ENCODE data around the gene ATP9A.
A peak's percentile ranks its signal among the peaks of the same experiment; 100 is the strongest.

ATP9A gene

DNA sequence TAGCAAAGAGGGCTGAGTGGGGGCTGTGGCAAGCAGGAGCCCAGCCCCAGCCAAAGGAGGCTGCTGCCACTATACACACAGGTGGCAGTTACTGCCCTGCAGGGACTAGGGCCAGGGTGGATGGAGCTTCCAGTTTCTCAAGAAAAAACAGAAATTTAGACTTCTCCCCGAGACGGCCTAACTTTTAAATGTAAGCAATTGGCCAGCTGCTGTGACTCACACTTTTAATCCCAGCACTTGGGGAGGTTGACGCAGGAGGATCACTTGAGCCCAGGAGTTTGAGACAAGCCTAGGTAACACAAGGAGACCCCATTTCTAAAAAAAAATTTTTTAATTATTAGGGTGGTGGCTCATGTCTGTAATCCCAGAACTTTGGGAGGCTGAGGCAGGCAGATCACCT is 127.4 kb downstream of the ATP9A start:
- no peak overlapping the region for H3K4me3 ChIP-seq (ENCODE audit: low read depth, low read length)
- TF ChIP-seq, protein P1, sequence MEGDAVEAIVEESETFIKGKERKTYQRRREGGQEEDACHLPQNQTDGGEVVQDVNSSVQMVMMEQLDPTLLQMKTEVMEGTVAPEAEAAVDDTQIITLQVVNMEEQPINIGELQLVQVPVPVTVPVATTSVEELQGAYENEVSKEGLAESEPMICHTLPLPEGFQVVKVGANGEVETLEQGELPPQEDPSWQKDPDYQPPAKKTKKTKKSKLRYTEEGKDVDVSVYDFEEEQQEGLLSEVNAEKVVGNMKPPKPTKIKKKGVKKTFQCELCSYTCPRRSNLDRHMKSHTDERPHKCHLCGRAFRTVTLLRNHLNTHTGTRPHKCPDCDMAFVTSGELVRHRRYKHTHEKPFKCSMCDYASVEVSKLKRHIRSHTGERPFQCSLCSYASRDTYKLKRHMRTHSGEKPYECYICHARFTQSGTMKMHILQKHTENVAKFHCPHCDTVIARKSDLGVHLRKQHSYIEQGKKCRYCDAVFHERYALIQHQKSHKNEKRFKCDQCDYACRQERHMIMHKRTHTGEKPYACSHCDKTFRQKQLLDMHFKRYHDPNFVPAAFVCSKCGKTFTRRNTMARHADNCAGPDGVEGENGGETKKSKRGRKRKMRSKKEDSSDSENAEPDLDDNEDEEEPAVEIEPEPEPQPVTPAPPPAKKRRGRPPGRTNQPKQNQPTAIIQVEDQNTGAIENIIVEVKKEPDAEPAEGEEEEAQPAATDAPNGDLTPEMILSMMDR (IDR thresholded peaks at IDR 0.05; ENCODE audit: low read depth, low read length, missing control alignments), result no peak
- no peak for DNase-seq (ENCODE audit: low read depth)

DNA sequence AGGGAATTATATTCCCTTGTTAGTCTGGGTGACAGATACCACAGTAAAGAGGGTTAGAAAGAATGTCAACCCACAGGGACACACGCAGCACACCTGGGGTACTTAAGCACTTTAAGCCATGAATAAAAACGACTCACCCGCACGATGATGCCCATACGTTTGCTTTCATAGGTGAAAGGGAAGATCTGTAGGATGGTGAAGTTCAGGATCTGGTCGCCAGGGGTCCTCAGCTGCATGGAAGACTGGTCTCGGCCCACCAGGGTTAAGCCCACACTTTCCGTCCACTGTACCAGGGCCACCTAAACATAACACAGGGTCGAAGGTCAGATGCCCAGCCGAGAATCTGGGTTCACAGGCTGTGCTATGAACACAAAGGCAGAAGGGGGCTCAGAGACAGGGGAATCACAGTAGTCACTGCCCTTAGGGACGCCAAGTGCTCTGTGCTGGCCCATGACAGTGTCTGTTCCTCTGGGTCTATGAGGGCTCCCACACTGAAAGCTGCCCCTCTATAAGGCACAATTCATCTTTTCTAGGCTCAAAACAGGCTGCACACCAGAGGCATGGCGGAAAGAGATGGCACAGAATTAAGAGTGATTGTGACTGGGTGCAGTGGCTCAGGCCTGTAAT is 128.9 kb downstream of the ATP9A start:
- no peak for DNase-seq (ENCODE audit: low read depth)
- H3K4me3 ChIP-seq (ENCODE audit: low read depth, low read length), result no peak overlapping the region
- TF ChIP-seq, protein P1 (IDR thresholded peaks at IDR 0.05; ENCODE audit: low read depth, low read length, missing control alignments), result peak; percentile 92

DNA sequence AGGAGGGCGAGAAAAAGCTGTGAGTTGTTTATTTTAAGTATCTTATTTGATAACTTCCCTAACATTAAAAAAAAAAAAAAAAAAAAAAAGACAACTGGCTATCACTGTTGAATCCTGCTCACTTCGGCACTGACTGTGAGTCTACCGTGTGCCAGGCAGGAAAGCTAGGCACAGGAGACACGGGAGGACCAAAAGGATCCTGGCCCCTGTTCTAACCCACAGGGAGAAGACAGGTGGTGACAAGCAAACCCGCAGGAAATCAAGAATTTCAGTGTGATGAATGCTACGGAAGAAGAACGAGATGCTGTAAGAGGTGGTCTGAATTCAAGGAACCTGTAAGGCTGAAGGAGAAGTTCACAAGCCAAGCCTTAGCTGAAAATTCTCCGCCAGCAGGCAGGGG is 130.9 kb downstream of the ATP9A start:
- DNase-seq (ENCODE audit: low read depth), result no peak
- TF ChIP-seq, protein P1 (IDR thresholded peaks at IDR 0.05; ENCODE audit: low read depth, low read length, missing control alignments), result no peak
- H3K4me3 ChIP-seq (ENCODE audit: low read depth, low read length), result no peak overlapping the region

DNA sequence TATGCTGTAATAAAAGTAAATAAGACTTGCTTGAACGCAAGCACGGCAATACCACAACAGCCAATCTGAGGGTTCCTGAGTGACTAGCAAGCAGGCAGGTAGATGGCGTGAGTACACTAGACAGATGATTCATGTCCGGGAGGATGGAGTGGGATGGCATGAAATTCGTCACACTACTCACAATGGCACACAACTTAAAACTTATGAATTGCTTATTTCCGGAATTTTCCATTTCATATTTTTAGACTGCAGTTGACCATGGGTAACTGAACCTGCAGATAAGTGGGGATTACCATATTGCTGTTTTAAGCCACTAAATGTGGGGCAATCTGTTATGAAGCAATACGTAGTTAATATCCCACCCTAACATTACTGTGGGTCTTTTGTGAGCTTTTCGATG is 132.1 kb downstream of the ATP9A start:
- H3K4me3 ChIP-seq (ENCODE audit: low read depth, low read length), result no peak overlapping the region
- TF ChIP-seq, protein P1 (IDR thresholded peaks at IDR 0.05; ENCODE audit: low read depth, low read length, missing control alignments), result no peak
- no peak for DNase-seq (ENCODE audit: low read depth)

DNA sequence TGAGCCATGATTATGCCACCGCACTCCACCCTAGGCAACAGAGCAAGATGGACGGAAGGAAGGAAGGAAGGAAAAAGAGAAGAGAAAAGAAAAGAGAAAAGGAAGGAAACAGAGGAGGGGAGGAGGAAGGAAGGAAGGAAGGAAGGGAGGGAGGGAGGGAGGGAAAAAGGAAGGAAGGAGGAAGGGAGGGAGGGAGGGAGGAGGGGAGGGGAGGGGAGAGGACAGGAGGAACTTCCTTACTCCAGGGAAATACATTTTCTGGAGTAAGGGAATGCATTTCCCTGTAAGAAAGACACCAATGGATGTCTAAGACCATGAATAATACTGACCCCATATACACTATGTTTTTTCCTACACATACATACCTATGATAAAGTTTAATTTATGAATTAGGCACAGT is 132.5 kb downstream of the ATP9A start:
- no peak overlapping the region for H3K4me3 ChIP-seq (ENCODE audit: low read depth, low read length)
- TF ChIP-seq, protein P1 (IDR thresholded peaks at IDR 0.05; ENCODE audit: low read depth, low read length, missing control alignments), result no peak
- no peak for DNase-seq (ENCODE audit: low read depth)

DNA sequence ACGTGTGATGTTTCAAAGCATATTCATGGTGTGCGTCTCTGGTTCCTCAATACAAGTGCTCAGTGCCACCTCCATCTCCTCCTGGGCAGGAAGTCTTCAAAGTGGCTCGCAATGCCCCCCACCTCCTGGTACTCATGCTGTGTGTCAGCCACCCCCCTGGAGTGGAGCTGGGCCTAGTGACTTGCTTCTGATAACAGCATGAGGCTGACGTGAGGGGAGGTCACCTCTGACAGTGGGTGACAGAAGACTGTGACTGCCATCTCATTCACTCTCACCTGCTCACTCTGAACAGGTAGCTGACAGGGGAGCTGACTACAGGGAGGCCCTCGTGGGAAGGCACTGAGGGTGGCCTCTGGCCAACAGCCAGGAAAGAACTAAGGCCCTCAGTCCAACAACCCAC is 133.3 kb downstream of the ATP9A start:
- H3K4me3 ChIP-seq (ENCODE audit: low read depth, low read length), result no peak overlapping the region
- DNase-seq (ENCODE audit: low read depth), result no peak
- TF ChIP-seq, protein P1 (IDR thresholded peaks at IDR 0.05; ENCODE audit: low read depth, low read length, missing control alignments), result no peak

DNA sequence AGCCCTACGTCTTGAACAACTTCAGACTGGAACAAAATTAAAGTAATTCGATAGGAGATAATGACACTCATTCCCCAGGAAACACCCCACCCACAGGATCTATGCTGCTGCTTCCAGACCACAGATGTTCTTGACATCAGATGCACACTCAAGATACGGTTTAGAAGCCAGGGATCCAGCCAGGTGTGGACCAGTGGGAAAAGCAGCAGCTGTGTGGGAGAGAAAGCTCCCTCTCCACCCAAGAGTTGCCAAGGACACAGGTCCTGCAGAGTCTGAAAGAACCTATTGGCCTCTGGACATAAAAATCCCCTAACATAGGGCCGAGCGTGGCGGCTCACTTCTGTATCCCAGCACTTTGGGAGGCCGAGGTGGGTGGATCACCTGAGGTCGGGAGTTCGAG is 133.9 kb downstream of the ATP9A start:
- TF ChIP-seq, protein P1 (IDR thresholded peaks at IDR 0.05; ENCODE audit: low read depth, low read length, missing control alignments), result no peak
- DNase-seq (ENCODE audit: low read depth), result no peak
- H3K4me3 ChIP-seq (ENCODE audit: low read depth, low read length), result no peak overlapping the region
